AG09319 (cell line): ENCODE data around the gene RIOK2.

Experiments
- DNase-seq: peaks from one replicate; pipeline ENCODE4 v3.0.0-alpha.2; 2010; ENCODE audit warnings: low read depth; ENCODE audit errors: extremely low read depth
- TF ChIP-seq, protein P1 (sequence below): IDR thresholded peaks from 2 replicates; pipeline ENCODE4 v1.5.1; 2011; ENCODE audit warnings: low read depth, mild to moderate bottlenecking, inconsistent platforms, low read length, moderate library complexity

RIOK2 gene

DNA sequence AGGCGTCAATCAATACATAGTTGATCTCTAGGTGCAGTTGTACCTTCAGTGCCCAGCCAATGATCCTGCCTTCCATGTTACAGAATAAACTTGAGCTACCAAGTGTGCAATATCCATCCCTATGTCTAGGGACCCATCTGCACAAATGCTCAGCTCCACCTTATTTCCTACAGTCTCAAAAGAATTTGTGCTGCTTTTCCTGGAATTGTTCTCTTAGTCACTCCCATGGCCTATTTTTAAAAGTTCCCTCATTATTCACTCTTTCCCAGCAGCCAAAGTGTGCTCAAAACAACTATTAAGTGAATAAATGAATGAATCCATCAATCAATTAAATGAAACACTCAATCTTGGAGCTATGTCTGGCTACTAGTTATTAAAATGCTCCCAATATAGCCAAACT lies 55.3 kb downstream of the RIOK2 start:
- no peak for DNase-seq
- TF ChIP-seq, protein P1, sequence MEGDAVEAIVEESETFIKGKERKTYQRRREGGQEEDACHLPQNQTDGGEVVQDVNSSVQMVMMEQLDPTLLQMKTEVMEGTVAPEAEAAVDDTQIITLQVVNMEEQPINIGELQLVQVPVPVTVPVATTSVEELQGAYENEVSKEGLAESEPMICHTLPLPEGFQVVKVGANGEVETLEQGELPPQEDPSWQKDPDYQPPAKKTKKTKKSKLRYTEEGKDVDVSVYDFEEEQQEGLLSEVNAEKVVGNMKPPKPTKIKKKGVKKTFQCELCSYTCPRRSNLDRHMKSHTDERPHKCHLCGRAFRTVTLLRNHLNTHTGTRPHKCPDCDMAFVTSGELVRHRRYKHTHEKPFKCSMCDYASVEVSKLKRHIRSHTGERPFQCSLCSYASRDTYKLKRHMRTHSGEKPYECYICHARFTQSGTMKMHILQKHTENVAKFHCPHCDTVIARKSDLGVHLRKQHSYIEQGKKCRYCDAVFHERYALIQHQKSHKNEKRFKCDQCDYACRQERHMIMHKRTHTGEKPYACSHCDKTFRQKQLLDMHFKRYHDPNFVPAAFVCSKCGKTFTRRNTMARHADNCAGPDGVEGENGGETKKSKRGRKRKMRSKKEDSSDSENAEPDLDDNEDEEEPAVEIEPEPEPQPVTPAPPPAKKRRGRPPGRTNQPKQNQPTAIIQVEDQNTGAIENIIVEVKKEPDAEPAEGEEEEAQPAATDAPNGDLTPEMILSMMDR: no peak

DNA sequence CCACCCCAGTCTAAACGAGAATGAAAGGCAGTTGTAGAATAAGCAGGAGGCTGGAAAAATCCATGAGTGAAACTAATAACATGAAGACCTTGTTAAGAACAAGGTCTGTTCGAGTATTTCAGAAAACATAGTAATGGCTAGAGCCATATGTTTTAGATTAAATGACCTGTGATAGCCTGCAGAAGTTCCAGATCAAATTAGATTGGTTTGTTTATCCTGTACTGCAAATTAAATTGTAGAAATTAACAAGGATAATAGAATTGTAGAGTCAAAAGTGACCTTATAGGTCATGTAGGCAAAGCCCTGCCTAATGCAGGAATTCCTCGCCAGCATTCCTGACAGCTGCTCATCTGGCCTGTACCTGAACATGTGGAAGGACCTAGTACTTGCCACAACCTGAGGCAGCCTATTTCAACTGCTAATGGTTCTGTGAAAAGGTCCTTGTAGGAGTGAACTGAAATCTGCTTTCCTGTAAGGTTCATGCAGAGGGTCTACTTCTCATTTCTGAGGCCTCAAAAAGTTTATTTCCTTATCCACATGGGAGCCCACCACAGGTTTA lies 57.8 kb downstream of the RIOK2 start:
- DNase-seq: no peak
- TF ChIP-seq, protein P1: no peak

DNA sequence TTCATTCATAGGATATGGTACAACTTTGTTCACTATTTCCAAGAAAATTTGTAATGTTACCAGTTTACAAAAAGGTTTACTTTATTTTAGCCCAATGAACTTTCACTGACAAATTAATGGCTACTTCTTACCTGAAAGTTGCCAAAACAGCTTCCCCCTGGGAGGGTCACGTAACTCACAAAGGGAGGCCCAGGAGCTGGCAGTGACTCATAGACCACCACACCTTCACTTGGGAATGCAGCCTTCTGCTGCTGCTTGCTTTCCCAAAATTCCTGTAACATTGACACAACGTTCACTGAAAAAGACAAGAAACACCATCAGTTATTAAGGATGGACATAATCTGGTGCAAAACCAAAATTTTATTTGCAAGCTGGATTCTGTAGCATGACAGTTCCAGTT lies 58.7 kb downstream of the RIOK2 start:
- TF ChIP-seq, protein P1: no peak
- no peak for DNase-seq

DNA sequence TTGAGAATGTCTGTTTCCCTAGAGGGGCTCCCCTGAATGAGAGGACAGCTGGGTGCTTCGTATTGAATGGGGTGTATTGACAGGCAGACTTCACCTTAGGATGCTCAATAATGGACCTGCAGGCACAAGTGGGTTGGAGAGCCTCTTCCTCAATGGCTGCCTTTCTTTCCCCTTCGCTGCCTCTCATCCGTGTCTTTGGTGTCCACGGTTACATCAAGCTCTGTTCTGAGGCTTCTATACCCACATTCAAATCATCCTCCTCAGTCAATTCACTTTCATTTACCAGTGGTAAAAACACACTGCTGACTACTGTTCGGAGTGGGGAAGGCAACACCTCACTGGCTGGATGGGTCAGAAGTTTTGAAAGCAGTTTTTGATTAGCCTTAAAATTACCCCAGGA lies 61.2 kb downstream of the RIOK2 start:
- TF ChIP-seq, protein P1: no peak
- DNase-seq: no peak

DNA sequence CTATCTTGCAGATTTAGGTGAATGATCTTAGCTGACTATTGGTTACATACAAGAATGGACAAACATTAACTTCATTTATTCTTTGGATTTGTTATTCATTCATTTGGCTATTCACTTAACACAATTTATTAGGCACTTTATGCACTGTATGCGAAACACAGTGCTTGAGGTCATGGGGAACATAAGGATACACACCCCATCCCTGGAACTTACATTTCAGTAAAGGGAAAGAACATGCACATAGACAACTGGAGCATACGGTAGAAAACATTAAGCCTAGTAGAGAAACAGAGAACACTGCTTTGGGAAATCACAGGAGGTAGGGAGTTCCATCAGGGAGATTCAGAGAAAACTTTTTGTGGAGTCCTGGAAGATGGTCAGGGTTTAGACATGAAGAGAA lies 62.9 kb downstream of the RIOK2 start:
- TF ChIP-seq, protein P1: no peak
- DNase-seq: no peak

DNA sequence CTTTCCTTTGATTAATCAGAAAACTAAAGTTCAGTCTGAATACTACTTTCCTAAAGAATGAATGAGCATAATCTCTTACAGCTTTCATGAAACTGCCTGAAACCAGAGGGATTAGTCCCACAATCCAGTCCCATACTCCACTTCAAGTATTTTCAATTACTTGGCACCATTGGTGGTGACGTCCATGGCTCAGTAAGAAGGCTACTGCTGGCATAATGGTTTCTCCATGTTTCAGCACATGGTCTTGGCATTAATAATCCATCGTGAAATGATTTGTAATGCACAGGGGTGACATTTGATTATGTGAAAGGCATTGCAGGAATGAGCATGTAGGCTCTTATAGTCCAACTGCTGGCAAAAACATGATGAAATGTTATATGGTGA lies 64.0 kb downstream of the RIOK2 start:
- no peak for DNase-seq
- TF ChIP-seq, protein P1: no peak

DNA sequence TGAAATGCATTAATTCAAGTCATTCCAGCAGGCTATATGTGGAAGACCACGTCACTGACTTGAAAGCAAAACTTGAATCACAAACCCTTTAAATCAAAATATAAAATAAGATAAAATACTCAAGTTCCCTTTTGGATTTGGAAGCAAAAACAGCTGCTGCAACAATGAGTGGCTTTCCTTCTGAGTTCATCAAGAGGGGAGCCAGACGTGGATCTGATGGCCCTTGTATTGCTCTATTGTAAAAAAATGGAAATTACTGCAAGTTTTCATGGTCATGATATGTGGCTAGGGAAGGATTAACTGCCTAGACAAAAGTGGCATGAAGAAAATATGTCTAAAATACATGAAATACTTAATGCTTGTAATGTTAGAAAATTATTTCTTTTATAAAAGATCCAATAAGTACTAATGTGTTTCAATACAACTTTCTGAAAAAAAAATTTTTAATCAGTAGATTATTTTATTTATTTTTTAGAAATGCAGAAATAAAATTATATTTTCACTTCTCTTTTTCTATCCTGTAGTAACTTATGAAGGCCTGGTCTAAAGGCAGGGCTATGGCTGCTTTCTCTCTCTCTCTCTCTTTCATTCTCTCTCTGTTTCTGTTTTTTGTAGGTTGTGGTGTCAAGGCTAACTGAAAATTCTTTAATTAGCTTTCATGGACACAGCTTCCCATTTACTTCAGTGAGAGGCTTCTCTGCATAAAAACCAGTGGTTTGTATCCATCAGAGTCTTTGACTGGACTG lies 64.6 kb downstream of the RIOK2 start:
- DNase-seq: no peak
- TF ChIP-seq, protein P1: no peak
